Stimulated activated CD4-positive, alpha-beta T cell treated with anti-CD3 and anti-CD28 coated beads, Interleukin-15, amount 100 ng/mL, for 48 hours (primary cell): ENCODE results near the gene RXFP3.
"Not testable (repeated sequence)": the region's sequence is repeated elsewhere in the genome, so short reads cannot be mapped to it uniquely, and the experiment has no call there.

Source experiments
- DNase-seq, 2 donors: peaks; one replicate each; pipeline ENCODE4 v3.0.0-alpha.2; 2020; ENCODE audit warnings: low read depth in 2 of 2

The RXFP3 gene

GRCh38 chr5:33936381-33937016 lies at the start of gene RXFP3:
Gene RXFP3 (plus strand): TSS chr5:33936386. CDS start chr5:33936741, 355 bp downstream.
- no peak for DNase-seq

GRCh38 chr5:33887268-33887667 lies 48.9 kb upstream of the RXFP3 start:
- no peak for DNase-seq

GRCh38 chr5:33888587-33888986 lies 47.6 kb upstream of the RXFP3 start:
- DNase-seq = no peak

GRCh38 chr5:33890131-33891032 lies 45.8 kb upstream of the RXFP3 start:
- no peak for DNase-seq

- DNase-seq = no peak
Measured at GRCh38 chr5:33891446-33891787, 44.8 kb upstream of the RXFP3 start.

GRCh38 chr5:33891788-33892619 lies 44.2 kb upstream of the RXFP3 start, which contains the start of gene ADAMTS12:
Gene ADAMTS12 (minus strand): TSS chr5:33891990. CDS start chr5:33891856, 134 bp downstream.
- DNase-seq = no peak

GRCh38 chr5:33892620-33893137 lies 43.5 kb upstream of the RXFP3 start:
- no peak for DNase-seq

GRCh38 chr5:33894566-33894965 lies 41.6 kb upstream of the RXFP3 start:
- DNase-seq = no peak

GRCh38 chr5:33901156-33901555 lies 35.0 kb upstream of the RXFP3 start:
- no peak for DNase-seq

- no peak for DNase-seq
Measured at GRCh38 chr5:33903118-33903517, 33.1 kb upstream of the RXFP3 start.

- DNase-seq = no peak
Measured at GRCh38 chr5:33905381-33905780, 30.8 kb upstream of the RXFP3 start.

GRCh38 chr5:33906248-33906647 lies 29.9 kb upstream of the RXFP3 start:
- DNase-seq = not testable (repeated sequence)

GRCh38 chr5:33914844-33915243 lies 21.3 kb upstream of the RXFP3 start:
- not testable (repeated sequence) for DNase-seq

- no peak for DNase-seq
Measured at GRCh38 chr5:33921002-33921401, 15.2 kb upstream of the RXFP3 start.

- DNase-seq = no peak
Measured at GRCh38 chr5:33925278-33925677, 10.9 kb upstream of the RXFP3 start.

- no peak for DNase-seq
Measured at GRCh38 chr5:33927685-33928084, 8.5 kb upstream of the RXFP3 start.

- no peak for DNase-seq
Measured at GRCh38 chr5:33928283-33928682, 7.9 kb upstream of the RXFP3 start.

- no peak for DNase-seq
Measured at GRCh38 chr5:33929925-33930690, 6.1 kb upstream of the RXFP3 start.

GRCh38 chr5:33931136-33931535 lies 5.0 kb upstream of the RXFP3 start:
- no peak for DNase-seq

GRCh38 chr5:33933723-33934169 lies 2.4 kb upstream of the RXFP3 start:
- DNase-seq = no peak

GRCh38 chr5:33934176-33934575 lies 2.0 kb upstream of the RXFP3 start:
- DNase-seq = no peak
